WTC11 (cell line): Measurements from ENCODE around the gene SPATA6. TPM values are rescaled to one million over a fixed set of nuclear protein-coding genes. Genes with fewer than 3 reads are reported as not detected.
"Not testable (repeated sequence)": the region's sequence is repeated elsewhere in the genome, so short reads cannot be mapped to it uniquely, and the experiment has no call there.

ENCODE experiments used
- ATAC-seq: fragments of 200-7000 bp; cut with Tn5 transposase; 2 replicates; pipeline ENCODE4 v1.10.0; 2021; ENCODE audit warnings: mild to moderate bottlenecking, moderate library complexity
- CTCF ChIA-PET: fragments of 300-600 bp; sonication (Branson Sonifier 250); formaldehyde crosslinking; loops from one replicate; lab custom pipeline; 2021; ENCODE audit warnings: antibody characterized with exemption; lab: Charles Lee
- POLR2A ChIA-PET: fragments of 350-600 bp; sonication (Branson Sonifier 250); formaldehyde crosslinking; loops from one replicate; lab custom pipeline; 2021; ENCODE audit warnings: antibody characterized with exemption; lab: Charles Lee
- DNase-seq: peaks from one replicate; pipeline ENCODE4 v3.0.0; 2021; ENCODE audit warnings: low spot score
- H3K27ac Mint-ChIP-seq: 2 replicates; pipeline ENCODE4 v1.8.0; 2021; ENCODE audit warnings: mixed read lengths
- H3K27me3 Mint-ChIP-seq: 2 replicates; pipeline ENCODE4 v1.8.0; 2021; ENCODE audit warnings: low read depth, mild to moderate bottlenecking, moderate library complexity, mixed read lengths
- H3K36me3 Mint-ChIP-seq: 2 replicates; pipeline ENCODE4 v1.8.0; 2021; ENCODE audit warnings: mixed read lengths
- H3K4me1 Mint-ChIP-seq: 2 replicates; pipeline ENCODE4 v1.8.0; 2022; ENCODE audit warnings: mixed read lengths
- H3K4me3 Mint-ChIP-seq: 2 replicates; pipeline ENCODE4 v1.8.0; 2021; ENCODE audit warnings: mild to moderate bottlenecking, moderate library complexity, mixed read lengths
- H3K9me3 Mint-ChIP-seq: 2 replicates; pipeline ENCODE4 v1.8.0; 2021; ENCODE audit warnings: mixed read lengths
- ARID4B ChIP-seq: sonication (generic); formaldehyde crosslinking; IDR thresholded peaks from 2 replicates; pipeline ENCODE4 v1.8.0; 2023; ENCODE audit warnings: missing genetic modification reagents, mild to moderate bottlenecking, borderline replicate concordance
- CDX4 ChIP-seq: fragments of 250-450 bp; sonication (Bioruptor Pico); IDR thresholded peaks from 2 replicates; pipeline ENCODE4 v1.9.0; 2021; ENCODE audit warnings: moderate library complexity, mild to moderate bottlenecking, inconsistent platforms, borderline replicate concordance
- FOXK1 ChIP-seq: sonication (generic); formaldehyde crosslinking; IDR thresholded peaks from 2 replicates; pipeline ENCODE4 v1.8.0; 2022; ENCODE audit warnings: mild to moderate bottlenecking, moderate library complexity, missing genetic modification reagents
- MAX ChIP-seq: sonication (generic); formaldehyde crosslinking; IDR thresholded peaks from 2 replicates; pipeline ENCODE4 v1.8.0; 2022; ENCODE audit warnings: mild to moderate bottlenecking, missing genetic modification reagents
- MYBL2 ChIP-seq: sonication (generic); formaldehyde crosslinking; IDR thresholded peaks from 2 replicates; pipeline ENCODE4 v1.8.1; 2023; ENCODE audit warnings: mild to moderate bottlenecking, moderate library complexity, missing genetic modification reagents
- NR1H2 ChIP-seq: sonication (generic); formaldehyde crosslinking; IDR thresholded peaks from 2 replicates; pipeline ENCODE4 v1.9.0; 2021; ENCODE audit warnings: mild to moderate bottlenecking, moderate library complexity, missing genetic modification reagents
- PRDM15 ChIP-seq: sonication (generic); formaldehyde crosslinking; IDR thresholded peaks from 2 replicates; pipeline ENCODE4 v1.8.0; 2022; ENCODE audit warnings: missing genetic modification reagents
- PRRX2 ChIP-seq: fragments of 250-450 bp; sonication (Bioruptor Pico); IDR thresholded peaks from 2 replicates; pipeline ENCODE4 v1.8.0; 2021; ENCODE audit warnings: mild to moderate bottlenecking
- RELA ChIP-seq: sonication (generic); formaldehyde crosslinking; IDR thresholded peaks from 2 replicates; pipeline ENCODE4 v1.8.1; 2022; ENCODE audit warnings: missing genetic modification reagents, mild to moderate bottlenecking, borderline replicate concordance
- USF2 ChIP-seq: sonication (generic); formaldehyde crosslinking; IDR thresholded peaks from 2 replicates; pipeline ENCODE4 v1.8.1; 2023; ENCODE audit warnings: mild to moderate bottlenecking, missing genetic modification reagents, moderate library complexity
- ZNF121 ChIP-seq: sonication (generic); formaldehyde crosslinking; IDR thresholded peaks from 2 replicates; pipeline ENCODE4 v1.8.0; 2023; ENCODE audit warnings: missing genetic modification reagents
- total RNA-seq: library from RNA; stranded (reverse); gene quantifications from 3 replicates; pipeline ENCODE4 v1.2.3, GENCODE V29; 2021
- TF ChIP-seq, protein P1 (sequence below): sonication (generic); formaldehyde crosslinking; IDR thresholded peaks from 2 replicates; pipeline ENCODE4 v1.8.1; 2023; ENCODE audit warnings: mild to moderate bottlenecking, missing genetic modification reagents, moderate library complexity
- TF ChIP-seq, protein P2 (sequence below): sonication (generic); formaldehyde crosslinking; IDR thresholded peaks from 2 replicates; pipeline ENCODE4 v1.8.1; 2022; ENCODE audit warnings: missing genetic modification reagents, borderline replicate concordance

The SPATA6 gene
- total RNA-seq, 1 experiment from 2014 or later: 17.7 TPM

DNA sequence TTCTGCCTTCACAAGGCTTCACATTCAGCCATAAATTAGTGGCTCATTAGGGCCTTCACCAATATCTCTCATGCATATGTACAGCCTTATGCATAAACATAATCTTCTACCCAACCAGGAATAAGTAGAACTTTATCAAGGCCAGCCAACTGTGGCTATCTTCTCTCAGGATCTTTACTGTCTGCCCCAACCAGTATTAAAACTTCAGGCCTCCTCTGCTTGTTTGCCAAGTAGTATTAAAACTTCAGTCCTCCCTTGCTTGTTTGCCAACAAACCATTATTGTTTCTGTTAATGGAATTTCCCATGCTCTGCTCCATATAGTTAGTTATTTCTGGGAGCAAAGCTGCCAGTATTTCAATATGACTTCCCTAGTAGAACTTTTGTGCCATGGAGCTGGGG lies 169.4 kb downstream of the SPATA6 start (continued):
- TF ChIP-seq, protein P1, sequence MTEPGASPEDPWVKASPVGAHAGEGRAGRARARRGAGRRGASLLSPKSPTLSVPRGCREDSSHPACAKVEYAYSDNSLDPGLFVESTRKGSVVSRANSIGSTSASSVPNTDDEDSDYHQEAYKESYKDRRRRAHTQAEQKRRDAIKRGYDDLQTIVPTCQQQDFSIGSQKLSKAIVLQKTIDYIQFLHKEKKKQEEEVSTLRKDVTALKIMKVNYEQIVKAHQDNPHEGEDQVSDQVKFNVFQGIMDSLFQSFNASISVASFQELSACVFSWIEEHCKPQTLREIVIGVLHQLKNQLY (CRISPR knock-in tag): no peak
- TF ChIP-seq NR1H2 (no peak), MAX (no peak), USF2 (CRISPR knock-in tag) (no peak)
- TF ChIP-seq, protein P2, sequence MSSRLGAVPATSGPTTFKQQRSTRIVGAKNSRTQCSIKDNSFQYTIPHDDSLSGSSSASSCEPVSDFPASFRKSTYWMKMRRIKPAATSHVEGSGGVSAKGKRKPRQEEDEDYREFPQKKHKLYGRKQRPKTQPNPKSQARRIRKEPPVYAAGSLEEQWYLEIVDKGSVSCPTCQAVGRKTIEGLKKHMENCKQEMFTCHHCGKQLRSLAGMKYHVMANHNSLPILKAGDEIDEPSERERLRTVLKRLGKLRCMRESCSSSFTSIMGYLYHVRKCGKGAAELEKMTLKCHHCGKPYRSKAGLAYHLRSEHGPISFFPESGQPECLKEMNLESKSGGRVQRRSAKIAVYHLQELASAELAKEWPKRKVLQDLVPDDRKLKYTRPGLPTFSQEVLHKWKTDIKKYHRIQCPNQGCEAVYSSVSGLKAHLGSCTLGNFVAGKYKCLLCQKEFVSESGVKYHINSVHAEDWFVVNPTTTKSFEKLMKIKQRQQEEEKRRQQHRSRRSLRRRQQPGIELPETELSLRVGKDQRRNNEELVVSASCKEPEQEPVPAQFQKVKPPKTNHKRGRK: no peak
- TF ChIP-seq, all 79 proteins: peak for 0

GRCh38 chr1:48294656-48295055 lies 177.3 kb downstream of the SPATA6 start:
- peaks cover 2% of the 10 kb centered on the region; the same call in 1 of the 2 replicates for H3K36me3 Mint-ChIP-seq
- CTCF ChIA-PET: interaction anchor here (1.3 kb wide), 1 partner anchor 203 kb away, joined by 3 read pairs; no protein-coding TSS in a partner anchor
- DNase-seq (no peak), ATAC-seq (no peak)
- no peak for TF ChIP-seq RELA (CRISPR knock-in tag)
- no peak for TF ChIP-seq ZNF121 (CRISPR knock-in tag)
- TF ChIP-seq CDX4: no peak
- TF ChIP-seq ARID4B (CRISPR knock-in tag): no peak
- TF ChIP-seq, protein P2: no peak
- no peak for TF ChIP-seq PRDM15 (CRISPR knock-in tag)
- no peak for TF ChIP-seq MYBL2 (CRISPR knock-in tag)
- no peak for TF ChIP-seq PRRX2
- no peak for TF ChIP-seq FOXK1 (CRISPR knock-in tag)
- TF ChIP-seq, all 79 proteins: peak for 0
- peaks cover 5% of the 10 kb centered on the region for H3K27me3 Mint-ChIP-seq
- POLR2A ChIA-PET: no interaction called here
- H3K9me3 Mint-ChIP-seq: peaks cover 6% of the 10 kb centered on the region
- no peak overlapping the region for H3K4me3 Mint-ChIP-seq
- H3K27ac Mint-ChIP-seq: no peak overlapping the region
- H3K4me1 Mint-ChIP-seq: peaks cover 4% of the 10 kb centered on the region; the same call in 1 of the 2 replicates

GRCh38 chr1:48294094-48294493 lies 177.9 kb downstream of the SPATA6 start:
- H3K36me3 Mint-ChIP-seq, H3K4me3 Mint-ChIP-seq, H3K4me1 Mint-ChIP-seq, ATAC-seq, DNase-seq, POLR2A ChIA-PET, H3K27me3 Mint-ChIP-seq, H3K27ac Mint-ChIP-seq: not testable (repeated sequence)
- H3K9me3 Mint-ChIP-seq: peaks cover 11% of the 10 kb centered on the region
- CTCF ChIA-PET: interaction anchor here (1.3 kb wide), 1 partner anchor 204 kb away, joined by 3 read pairs; no protein-coding TSS in a partner anchor
